HG02870 (cell line): ENCODE results near the gene TP53AIP1.

Experiments
- ATAC-seq: cut with Tn5 transposase; IDR thresholded peaks from one replicate; pipeline ENCODE4 v1.9.1; 2021; ENCODE audit warnings: mild to moderate bottlenecking, moderate library complexity; ENCODE audit not compliant: unreplicated experiment

TP53AIP1 gene, protein sequence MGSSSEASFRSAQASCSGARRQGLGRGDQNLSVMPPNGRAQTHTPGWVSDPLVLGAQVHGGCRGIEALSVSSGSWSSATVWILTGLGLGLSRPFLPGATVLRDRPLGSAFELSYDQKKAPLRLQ

DNA sequence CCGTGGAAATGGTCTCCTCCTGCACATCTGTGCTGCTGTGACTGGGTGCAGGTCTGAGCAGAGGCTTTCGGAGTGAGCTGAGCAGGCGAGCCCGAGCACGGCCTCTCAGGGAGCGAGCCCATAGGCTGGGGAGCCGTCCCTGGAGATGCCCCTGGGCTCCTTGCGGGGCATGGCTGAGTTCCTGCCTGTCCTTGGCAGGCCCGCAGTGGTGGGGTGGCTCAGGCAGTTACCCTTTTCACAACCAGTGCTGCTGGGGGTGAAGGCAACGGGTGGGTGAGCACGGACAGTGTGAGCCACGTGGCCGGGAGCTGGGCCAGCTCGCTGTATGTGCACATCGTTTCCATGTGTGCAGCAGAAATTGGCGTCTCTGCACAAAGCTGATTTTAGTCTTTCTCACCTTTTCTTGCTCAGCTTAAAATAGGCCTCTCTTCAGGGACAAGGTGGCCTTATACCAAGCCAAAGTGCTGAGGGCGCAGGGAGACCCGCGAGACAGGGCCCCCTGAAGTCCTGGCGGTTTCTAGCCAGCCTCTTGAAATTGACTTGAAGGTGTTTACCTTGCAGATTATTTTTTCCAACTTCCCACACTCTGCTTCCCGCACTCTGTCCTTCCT, at the start of gene TP53AIP1:
Gene TP53AIP1, minus strand, starts transcription at position 55 of the 611 bp plus-strand sequence. CDS start 5,053 bp downstream, outside the sequence.
- no peak for ATAC-seq

DNA sequence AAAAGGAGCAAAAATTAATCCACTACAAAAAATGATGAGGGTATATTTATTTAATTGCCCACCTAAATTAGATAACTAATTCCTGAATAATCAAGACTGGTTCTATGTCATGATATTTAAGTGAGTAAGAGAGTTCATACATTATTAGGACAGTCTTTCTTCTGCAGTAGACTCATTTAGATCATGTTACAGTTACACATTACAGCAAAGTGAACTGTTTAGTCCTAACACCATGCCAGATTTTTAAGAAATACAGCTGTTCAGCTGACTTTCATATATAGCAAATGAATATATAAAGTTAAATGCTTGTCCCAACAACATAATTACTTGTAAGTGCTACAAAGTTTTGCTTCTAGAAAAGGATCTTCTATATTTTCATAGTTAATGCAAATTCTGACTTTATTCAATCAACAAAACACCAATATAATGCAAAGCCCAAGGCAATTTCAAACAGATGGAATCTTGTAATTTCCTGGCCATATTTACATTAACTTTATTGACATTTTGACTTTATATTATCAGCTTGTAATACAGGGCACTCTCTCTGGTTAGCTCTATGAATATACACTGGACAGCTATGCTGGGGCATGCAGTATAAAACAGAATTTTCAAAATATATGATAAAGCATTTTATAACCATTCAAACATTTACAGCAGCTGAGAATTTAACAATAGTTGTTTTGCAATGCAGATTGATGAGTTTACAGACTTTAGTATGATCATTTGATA, 45.7 kb upstream of the TP53AIP1 start:
- ATAC-seq = no peak

DNA sequence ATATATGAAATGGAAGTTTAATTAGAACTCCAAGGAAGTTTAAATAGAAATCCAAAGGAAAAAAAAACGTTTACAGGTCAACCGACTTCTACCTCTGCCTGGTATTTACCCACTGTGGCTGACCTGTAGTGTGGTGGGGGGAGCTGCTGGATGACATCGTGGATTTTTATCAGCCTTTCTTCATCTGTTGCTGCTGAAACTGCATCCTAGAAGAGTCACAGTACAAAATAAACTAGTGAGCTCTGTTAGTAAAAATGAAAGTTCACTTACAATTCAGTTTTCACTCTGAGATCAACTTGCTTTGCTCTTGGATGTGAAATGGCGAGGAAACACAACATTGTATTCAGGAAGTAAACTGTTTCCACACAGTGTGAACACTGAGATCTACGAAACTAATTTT, 43.2 kb upstream of the TP53AIP1 start:
- ATAC-seq = no peak

DNA sequence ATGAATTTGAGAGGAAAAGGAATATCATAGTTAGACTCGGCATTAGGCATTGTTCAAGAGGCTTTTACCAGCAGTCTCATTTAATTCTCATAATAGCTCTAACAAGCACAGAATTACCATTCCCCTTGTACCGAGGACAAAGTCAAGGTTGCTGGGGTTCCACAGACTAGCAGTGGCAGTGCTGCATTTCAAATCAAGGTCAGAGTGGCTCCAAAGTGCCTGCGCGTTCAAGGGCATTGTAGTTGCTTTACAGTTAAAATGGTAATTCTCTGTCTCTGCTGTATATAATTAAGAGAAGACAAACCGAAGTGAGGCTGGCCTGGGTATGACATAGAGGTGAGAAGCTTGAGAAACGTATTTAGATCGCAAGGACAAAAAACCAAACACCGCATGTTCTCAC, 40.4 kb upstream of the TP53AIP1 start:
- ATAC-seq = no peak

DNA sequence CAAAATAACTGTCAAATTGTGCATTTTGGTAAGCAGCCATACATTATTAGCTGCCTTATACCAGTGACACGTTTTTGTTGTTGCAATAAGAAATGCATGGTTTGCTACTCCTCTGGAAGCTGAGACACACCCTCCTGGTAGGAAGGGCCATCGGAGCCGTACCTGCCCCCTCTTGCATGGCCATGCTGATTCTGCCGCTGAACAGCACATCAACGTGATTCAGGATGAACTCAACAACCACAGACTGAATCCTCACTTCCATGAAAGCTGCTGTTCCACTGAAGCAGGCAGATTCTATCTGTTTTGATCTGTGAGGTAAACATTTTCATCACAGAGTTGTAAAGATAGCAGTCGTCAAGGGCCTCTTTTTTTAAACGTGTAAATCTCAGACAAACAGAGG, 38.6 kb upstream of the TP53AIP1 start:
- ATAC-seq = no peak

DNA sequence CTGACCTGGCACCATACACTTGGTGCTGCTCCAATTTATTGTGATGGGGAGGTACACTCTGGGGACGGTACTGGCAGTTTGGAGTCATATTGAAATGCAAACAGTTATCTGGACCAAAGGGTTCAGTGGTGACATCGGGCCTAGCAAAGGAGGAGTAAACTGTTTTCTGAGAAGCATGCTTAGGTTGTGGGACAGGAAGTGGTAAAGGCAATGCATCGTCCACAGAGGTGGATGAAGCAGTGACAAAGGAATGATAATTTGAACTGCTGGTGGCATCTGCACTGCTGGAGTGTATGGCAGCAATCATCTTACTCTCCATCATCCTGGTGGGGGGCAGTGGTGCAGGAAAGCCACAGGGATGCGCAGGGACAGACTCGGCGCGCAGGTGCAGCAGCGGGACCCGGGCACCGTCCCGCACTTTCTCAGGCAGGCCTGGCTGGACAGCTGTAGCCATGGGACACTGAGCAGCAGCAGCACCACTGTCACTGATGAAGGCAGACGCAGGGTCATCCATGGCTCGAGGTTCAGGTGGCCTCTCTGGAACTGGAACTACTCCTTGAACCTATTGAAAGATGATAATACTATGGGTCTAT, 28.0 kb upstream of the TP53AIP1 start:
- ATAC-seq = no peak

DNA sequence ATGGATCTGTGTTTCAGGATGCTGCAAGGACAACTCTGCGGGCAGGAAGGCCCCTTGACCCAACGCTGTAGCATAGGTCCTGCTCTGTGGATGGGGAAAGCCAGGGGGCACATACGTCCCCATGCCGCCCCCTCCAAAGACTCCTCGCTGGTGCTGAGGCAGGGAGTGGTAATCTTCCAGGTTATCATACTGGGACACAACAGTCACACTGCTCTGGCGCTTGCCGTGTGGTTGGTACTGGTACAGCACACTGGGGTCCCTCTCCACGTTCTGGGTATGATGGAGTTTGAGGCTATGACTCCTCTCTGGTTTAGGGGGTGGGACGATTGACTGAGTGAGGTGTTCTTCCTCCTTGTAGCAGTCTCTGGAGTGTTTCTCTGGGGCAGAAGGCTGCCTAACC, 26.2 kb upstream of the TP53AIP1 start:
- ATAC-seq = no peak

DNA sequence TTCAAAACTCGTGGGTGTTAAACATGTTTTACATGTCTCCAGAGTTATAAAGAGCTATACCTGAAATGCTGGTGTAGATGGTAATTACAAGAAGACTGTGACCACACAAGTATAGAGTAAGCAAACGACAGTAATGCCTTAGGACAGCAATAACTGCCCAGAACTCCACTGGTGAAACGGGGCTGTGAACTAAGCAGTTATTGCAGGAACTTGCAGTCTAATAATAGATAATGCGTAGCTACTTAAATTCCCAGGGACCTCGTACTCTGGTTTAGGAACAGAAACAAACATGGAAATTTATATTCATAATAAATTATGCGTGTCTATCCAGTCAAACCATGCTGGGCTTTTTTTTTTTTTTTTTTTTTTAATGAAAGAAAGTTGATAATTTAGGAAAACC, 24.9 kb upstream of the TP53AIP1 start:
- no peak for ATAC-seq

DNA sequence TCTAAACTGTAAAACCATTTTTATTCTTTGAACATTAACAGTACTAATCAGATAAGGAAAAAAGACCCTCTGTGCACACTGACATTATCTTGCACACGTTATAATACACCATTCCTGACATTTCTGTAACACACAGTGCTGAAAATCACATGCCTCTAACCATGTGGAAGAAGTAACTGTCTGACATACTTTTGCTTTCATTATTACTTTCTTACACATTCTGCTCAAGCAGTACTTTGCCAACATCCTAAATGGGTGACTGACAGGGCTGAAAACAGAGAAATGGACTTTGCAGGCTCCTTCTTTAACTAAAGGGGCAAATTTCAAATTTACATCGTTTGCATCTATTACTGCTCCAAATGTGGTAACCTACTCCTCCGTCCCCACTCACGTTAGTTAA, 22.8 kb upstream of the TP53AIP1 start:
- ATAC-seq = peak; percentile 94

DNA sequence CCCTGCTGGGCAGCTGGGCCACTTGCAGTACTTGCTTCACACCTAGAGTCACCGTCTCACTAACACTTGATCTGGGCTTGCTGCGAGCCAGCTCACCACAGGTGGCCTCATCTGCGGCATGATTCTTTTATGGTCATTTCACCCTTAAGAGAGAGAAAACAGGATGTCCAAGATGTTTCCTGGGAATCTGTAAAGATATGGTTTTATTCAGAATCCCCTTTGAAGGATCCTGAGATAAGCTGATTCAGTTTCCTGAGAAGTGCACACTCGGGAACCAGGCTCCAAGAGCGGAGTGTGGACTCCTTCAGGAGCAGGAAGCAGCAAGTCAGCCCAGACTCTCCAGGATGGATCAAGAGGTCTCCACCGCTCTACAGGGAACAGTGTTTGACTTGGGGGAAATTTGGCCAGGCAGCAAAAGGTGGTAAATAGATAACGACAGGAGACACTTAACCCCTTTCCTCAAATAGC, 21.8 kb upstream of the TP53AIP1 start:
- ATAC-seq = no peak

DNA sequence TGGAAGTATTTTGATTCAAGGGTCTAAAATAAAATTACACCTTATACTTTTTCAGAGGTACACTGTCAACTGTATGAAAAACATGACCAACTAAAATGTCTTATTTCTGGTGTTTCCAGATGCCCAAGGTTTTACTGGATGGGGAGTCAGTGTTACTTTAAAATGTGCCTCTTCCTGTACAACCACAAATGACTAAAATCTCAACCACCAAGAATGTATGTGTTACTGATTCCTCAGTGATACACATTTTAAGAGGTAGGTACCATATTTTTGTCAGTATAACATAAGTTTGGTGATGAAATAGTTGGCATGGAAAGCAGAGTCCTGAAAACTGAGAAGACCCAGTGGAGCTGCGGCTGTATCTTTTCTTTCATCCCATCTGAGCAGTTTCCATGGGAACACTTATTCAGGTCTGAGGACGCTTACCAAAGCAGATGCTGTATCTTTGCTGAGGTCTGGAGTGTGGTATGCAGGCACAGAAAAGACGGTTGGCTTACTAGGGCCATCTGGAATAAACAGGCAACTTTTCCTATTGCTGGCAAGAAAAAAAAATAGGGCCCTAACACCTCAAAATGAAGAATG, 21.2 kb upstream of the TP53AIP1 start:
- ATAC-seq = no peak

DNA sequence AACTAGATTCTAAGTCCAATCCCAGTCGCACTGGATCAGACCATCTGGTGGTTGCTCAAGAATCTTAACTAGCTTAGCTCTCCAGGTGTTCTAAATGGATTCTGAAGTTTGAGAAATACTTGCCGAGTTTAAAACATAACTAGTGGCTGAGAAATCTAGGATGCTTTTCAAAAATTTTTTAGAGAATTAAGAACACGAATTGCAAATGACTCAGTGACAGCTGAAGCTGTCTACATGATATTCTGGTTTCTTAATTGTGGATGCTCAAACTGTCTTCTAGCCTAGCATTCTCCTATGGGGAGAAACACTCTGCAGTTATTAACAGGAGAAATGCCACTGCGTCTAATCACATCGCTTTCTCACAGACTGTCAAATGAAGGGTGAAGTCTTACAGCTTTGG, 20.2 kb upstream of the TP53AIP1 start:
- no peak for ATAC-seq

DNA sequence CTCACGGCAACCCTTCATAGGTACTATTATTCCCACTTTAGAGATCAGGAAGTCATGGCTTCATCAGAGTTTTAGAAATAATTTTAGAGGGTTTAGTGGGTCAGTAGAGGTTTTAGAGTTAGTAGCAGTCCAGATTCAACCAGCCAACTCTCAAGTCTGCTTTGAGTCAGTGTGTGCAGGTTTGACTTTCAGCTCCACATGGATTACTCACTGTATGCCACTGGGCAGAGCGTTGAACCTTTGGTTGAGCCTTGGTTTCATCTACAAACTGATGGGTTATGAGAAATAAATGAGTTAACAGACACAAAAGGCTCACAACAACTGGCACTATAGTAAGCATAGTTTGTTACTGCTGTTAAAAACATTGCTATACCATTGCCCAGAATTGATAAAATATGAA, 19.0 kb upstream of the TP53AIP1 start:
- ATAC-seq = no peak

DNA sequence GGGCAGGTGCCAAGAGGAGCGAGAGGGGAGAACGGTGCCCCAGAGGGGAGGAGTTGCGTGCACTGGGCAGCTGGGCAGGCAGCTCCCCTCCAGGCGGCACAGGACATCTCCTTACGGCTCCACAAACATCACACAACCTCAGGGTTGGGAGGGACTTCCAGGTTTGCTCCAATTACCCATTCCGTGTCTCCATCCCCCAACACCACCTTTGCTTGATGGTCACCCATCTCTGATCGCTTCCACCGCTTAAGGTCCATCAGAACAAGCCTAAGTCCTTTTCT, 14.5 kb upstream of the TP53AIP1 start:
- ATAC-seq = no peak

DNA sequence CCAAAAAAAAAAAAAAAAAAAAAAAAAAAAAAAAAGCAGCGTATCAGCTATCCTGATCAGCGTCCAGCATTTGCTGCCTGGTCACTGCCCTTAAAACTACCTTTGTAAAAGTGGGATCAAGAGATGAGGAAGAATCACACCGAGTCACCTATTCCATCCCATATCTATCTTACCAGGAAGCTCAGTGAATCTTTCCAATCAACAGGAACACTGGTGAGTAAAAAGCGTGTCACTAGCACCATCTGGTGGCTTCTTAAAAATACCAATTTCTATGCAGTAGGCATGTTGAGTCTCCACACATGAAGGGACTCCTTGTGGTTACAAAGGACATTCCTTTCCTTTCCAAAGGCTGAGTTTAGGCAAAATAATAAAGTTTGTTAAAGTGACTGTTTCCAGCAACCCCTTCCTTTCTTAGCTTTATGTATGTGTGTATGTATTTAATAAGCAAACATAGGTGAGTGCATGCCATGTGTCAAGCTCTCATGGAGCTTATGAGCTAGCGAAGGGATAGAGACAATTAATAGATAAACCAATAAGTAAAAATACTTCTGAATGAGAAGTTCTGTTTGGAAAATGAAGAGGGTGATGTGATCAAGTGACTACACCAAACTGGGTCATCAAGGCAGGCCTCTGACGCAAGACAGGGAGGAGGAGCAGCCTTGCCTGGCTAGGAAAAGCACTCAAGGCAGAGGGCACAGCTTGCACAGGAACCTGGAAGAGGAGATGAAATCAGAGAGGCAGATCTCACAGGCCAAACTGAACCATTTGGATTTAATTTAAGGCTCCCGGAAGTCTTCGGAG, 13.9 kb upstream of the TP53AIP1 start:
- ATAC-seq = peak; percentile 68

DNA sequence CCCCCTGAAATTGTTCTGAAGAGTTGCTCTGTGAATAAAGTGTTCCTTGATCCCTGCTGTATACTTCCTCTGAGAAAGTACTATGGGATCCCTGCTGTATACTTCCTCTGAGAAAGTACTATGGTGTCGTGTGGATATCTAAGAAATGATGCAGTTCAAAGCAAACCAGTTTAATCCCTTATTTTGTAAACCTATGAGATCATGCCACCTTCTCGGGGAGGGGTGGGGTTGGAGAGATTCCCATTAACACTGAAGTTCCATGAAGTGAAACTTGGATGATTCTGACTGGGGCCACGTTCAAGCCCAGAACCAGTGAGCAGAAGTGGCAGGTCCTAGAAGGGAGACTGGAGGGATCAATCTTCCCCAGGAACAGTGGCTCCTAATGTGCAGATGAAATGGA, 13.0 kb upstream of the TP53AIP1 start:
- no peak for ATAC-seq

DNA sequence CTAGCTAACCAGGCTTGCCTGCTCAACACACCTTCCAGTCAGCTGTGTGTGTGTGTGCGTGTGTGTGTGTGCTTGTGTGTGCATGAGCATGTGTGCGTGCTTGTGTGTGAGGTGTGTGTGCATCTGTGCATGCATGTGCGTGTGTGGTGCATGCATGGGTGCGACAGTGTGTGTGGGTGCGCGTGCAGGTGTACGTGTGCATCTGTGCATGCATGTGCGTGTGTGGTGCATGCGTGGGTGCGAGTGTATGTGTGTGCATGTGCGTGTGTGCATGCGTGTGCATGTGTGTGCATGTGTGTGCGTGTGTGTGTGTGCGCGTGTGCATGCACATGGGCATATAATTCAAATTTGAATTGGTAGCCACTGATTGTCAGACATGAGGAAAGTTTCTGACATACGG, 10.5 kb upstream of the TP53AIP1 start:
- no peak for ATAC-seq

DNA sequence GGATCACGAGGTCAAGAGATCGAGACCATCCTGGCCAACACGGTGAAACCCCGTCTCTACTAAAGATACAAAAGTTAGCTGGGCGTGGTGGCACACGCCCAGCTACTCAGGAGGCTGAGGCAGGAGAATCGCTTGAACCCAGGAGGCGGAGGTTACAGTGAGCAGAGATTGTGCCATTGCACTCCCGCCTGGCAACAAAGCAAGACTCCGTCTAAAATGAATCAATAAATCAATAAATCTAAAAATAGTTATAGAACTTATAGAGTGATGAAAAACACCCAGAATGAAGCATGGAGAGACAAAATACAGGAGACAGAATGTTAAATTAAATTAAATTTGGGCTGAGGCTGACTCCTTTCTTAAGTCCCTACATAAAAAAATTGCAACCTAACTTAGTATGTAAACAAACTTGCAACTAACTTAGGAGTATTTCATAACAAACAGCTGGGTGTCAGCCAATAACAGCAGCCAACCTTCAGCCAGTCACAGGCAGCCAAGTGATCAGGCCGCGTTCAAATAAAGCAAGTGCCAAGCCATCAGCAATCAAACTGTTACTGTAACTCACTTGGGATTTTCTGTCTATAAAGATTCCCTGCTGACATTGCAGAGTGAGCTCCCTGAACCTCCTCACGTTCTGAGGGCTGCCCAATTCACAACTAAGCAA, 7.3 kb upstream of the TP53AIP1 start:
- no peak for ATAC-seq

DNA sequence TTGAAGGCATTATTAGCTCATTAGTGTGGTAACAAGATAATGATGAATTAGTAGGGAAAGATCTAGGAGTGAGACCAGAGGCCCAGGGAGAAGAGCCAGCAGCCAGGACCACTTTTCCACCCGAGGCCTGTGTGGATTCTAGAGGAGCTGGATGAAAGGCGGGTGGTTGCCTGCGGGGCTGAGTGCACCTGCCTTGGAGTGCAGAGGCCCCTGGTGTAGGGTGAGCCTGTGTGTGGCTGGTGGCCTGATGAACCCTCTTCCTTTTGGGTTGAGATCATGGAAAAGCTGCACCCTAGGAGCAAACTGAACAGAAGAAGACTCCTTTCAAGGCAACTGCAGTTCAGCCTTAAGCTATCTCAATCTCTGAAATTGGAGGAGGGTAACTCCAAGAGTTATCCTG, 5.9 kb upstream of the TP53AIP1 start:
- no peak for ATAC-seq

DNA sequence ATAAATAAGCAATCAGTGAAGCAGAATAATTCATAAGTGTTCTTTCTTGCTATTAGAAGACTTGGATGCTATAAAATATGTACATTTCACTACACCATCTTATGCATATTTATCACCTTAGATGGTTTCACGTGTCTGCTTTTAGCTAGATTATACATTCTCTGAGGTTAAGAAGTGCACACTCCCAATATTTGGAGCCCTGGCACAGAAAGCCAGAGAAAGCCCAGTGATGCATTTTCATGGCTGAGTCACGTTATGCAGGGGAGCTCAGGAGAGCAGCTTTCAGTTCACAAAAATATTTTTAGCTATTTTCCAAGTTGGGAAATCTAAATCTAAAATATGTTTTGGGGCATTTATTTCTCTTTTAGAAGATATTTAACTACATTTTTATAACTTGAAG, 5.1 kb upstream of the TP53AIP1 start:
- ATAC-seq = no peak

DNA sequence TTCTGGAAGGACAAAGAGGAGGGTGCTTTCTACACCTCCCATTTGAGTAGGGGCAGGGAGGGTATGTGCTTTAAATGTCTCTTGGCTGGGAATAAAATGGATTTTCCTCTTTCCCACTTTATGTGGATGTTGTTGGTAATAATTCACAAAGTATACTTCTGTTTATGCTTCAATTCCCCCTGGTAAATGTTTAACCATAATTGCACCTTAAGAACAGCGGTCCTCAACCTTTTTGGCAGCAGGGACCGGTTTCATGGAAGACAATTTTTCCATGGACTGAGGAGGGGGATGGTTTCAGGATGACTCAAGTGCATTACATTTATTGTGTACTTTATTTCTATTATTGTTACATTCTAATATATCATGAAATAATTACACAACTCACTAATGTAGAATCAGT, 4.0 kb upstream of the TP53AIP1 start:
- ATAC-seq = no peak
